GM12873 (cell line): Measurements from ENCODE around the gene FZD8.

Experiments used
- TF ChIP-seq, protein P1 (sequence below): IDR thresholded peaks from 2 replicates; pipeline ENCODE4 v1.5.1; 2012; ENCODE audit warnings: low read depth, mild to moderate bottlenecking, moderate library complexity, low read length, control low read depth; ENCODE audit not compliant: insufficient read depth; ENCODE audit errors: missing control alignments

FZD8 gene, protein sequence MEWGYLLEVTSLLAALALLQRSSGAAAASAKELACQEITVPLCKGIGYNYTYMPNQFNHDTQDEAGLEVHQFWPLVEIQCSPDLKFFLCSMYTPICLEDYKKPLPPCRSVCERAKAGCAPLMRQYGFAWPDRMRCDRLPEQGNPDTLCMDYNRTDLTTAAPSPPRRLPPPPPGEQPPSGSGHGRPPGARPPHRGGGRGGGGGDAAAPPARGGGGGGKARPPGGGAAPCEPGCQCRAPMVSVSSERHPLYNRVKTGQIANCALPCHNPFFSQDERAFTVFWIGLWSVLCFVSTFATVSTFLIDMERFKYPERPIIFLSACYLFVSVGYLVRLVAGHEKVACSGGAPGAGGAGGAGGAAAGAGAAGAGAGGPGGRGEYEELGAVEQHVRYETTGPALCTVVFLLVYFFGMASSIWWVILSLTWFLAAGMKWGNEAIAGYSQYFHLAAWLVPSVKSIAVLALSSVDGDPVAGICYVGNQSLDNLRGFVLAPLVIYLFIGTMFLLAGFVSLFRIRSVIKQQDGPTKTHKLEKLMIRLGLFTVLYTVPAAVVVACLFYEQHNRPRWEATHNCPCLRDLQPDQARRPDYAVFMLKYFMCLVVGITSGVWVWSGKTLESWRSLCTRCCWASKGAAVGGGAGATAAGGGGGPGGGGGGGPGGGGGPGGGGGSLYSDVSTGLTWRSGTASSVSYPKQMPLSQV

DNA sequence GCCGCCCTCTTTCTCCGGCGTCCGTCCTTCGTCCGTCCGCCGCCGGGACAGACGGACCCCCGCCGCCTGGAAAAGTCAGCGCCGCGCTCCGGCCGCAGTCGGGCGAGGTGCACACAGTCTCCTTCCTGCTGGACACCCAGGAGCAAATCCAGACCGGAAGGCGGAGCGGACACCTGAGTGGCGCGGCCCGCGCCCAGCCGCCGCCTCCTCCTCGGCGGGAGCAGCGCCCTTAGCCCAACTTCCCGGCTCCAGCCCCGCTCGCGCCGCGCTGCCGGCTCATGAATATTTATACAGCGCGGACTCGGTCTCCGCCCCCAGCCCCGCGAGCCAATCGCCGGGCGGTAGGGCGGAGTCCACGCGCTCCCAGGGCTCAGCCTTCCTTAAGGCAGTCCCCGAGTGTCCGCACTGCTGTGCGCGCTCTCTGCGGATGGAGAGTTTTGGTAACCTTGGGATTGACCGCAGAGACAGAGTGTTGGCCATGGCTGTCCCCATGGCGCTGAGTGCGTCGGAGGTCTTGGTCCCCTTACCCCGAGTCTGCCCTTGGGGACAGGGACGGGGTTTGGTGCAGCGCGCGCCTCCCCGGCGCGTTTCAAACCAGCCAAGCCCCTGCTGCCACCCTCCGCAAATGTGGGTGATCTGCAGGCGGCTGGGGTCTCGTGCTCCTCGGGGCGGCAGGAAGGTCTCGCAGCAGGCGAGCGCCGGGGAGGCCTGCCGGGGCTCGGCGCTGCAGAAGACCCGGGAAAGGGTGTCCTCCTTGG, at the start of gene FZD8:
Gene FZD8, minus strand, starts transcription at position 262 of the 758 bp plus-strand sequence. CDS start 867 bp downstream, outside the sequence.
- TF ChIP-seq, protein P1, sequence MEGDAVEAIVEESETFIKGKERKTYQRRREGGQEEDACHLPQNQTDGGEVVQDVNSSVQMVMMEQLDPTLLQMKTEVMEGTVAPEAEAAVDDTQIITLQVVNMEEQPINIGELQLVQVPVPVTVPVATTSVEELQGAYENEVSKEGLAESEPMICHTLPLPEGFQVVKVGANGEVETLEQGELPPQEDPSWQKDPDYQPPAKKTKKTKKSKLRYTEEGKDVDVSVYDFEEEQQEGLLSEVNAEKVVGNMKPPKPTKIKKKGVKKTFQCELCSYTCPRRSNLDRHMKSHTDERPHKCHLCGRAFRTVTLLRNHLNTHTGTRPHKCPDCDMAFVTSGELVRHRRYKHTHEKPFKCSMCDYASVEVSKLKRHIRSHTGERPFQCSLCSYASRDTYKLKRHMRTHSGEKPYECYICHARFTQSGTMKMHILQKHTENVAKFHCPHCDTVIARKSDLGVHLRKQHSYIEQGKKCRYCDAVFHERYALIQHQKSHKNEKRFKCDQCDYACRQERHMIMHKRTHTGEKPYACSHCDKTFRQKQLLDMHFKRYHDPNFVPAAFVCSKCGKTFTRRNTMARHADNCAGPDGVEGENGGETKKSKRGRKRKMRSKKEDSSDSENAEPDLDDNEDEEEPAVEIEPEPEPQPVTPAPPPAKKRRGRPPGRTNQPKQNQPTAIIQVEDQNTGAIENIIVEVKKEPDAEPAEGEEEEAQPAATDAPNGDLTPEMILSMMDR: peak; percentile 26

DNA sequence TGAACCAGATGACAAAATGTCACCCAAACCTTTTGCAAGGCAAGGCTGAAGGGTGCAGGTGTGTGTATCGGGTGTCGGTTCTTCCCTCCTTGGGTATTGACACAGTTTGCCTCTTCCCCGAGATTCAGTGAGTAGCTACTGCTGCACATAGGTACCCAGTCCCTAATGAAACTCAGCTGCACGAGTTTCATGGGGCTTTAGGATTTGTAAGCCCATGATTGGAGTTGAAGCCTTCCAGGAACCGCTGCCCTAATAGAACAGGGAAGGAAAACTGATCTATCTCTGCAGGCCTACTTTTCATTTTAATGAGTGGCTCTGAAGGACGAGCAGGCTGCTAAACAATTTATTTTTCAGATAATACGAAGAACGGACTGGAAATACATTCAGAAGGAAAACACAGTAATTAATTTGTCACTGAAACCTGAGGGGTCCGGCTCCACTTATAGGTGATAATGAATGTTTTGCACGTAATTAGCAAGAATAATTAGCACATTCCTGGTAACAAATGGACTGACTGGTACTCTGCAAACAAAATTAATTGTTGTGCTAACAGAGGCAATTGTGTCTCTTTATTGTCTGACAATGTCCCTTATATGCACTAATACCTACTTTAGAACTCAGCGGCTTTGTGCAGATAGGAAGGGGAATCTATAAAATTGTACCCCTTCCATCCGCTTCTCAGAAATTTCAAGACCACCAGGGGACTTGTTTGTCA, 49.6 kb upstream of the FZD8 start:
- TF ChIP-seq, protein P1: no peak

DNA sequence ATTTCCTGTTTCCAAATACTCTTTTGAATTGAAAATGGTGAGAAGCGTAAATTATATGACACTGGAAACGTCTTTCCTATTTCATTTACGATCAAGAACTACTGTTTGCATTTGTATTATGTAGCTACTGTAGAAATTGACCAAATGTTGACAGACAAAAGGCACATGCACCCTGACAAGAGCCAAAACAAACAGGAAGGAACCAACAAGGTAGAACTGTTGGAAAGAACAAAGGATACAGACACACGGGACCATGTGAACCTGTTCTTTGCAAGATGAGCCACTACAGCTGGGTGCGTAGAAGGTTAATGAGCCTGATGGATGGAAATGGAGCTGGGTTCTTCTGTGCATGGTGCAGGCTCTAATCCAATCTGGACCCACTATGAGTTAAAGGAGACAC, 48.4 kb upstream of the FZD8 start:
- TF ChIP-seq, protein P1: no peak

DNA sequence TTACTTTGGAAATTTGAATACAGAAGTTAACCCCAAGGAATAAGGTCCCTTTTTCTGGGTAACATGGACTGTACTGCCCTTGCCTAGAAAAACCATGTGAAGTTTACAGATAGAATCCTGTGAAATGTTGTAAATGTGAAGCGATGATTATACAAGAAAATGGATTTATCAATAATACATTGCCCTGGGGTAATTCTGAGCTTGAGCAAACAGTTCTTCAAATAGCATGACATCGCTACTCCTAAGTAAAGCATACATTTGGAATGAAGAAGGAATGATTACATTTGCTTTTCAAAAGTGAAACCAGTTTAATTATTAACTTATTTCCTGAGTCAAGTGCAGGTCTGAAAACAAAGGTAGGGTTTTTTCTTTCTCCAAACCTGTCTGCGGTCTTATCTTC, 43.3 kb upstream of the FZD8 start:
- TF ChIP-seq, protein P1: no peak

DNA sequence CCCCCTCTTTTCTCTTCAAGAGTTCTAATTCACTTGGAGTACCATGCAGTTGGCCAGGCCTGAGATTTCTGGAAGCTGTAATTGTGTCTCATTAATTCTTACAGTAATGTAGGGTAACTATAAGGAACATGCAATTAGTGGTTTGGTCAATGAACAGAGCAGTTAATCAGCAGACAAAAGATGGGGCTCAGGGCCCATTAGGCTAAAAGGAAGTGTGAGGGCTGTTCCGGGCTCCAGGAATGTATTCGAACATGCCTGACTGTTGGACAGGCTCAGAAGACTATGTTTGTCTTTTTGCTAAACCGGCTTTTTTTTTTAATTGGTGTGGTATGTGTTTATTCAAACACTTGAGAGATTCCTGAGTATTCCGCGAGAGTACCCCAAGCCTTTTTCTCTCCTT, 42.5 kb upstream of the FZD8 start:
- TF ChIP-seq, protein P1: no peak

DNA sequence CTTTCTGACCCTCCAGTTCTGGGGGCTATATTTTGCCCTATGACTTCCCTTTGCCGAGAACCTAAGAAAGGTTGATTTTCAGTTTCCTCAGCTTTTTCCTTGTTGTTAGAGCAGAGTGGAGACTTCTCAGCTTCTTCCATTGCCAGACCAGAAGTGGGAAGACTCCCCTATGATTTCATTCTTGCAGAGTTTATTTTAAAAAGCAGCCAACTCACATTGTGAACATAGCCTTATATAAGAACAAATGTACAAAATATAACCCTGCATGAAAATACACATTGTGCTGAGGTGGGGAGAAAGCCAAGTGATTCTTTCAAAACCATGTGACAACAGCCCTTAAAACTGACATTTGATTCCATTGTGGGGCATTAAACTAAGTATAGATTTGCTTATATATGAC, 33.8 kb upstream of the FZD8 start:
- TF ChIP-seq, protein P1: no peak
